AG04450 (cell line): Measurements from ENCODE around the gene RFPL1. TPM values are rescaled to one million over a fixed set of nuclear protein-coding genes. Genes with fewer than 3 reads are reported as not detected.

ENCODE experiments used
- CTCF ChIA-PET: fragments of 300-600, 350-600 bp; formaldehyde crosslinking; extraction: SDS; loops from one replicate; lab custom pipeline; 2022; ENCODE audit warnings: antibody characterized with exemption, inconsistent platforms; lab: Charles Lee
- POLR2A ChIA-PET: fragments of 350-600 bp; formaldehyde crosslinking; extraction: SDS; loops from one replicate; lab custom pipeline; 2021; ENCODE audit warnings: antibody characterized with exemption, inconsistent platforms; lab: Yijun Ruan, JAX
- DNase-seq: peaks from one replicate; pipeline ENCODE4 v3.0.0-alpha.2; 2011; ENCODE audit warnings: low read depth, low spot score
- H3K27ac ChIP-seq: one replicate; pipeline ENCODE4 v1.5.1; 2012; ENCODE audit warnings: low read depth, low read length, control low read depth
- H3K27me3 ChIP-seq: one replicate; pipeline ENCODE4 v1.6.0; 2012; ENCODE audit warnings: low read length; ENCODE audit not compliant: control insufficient read depth, insufficient read depth
- H3K4me3 ChIP-seq: 2 replicates; pipeline ENCODE4 v1.5.1; 2011; ENCODE audit warnings: mild to moderate bottlenecking, low read depth, low read length, control low read depth
- H3K9me3 ChIP-seq: 2 replicates; pipeline ENCODE4 v1.5.1; 2012; ENCODE audit warnings: low read length; ENCODE audit not compliant: control insufficient read depth, insufficient read depth
- polyA plus RNA-seq: library from polyadenylated mRNA; depleted of rRNA; stranded (reverse); fragments of >200 nt; gene quantifications from 2 replicates; pipeline ENCODE4 v1.2.3, GENCODE V29; 2011
- TF ChIP-seq, protein P1 (sequence below): IDR thresholded peaks from 2 replicates; pipeline ENCODE4 v1.5.1; 2011; ENCODE audit warnings: low read depth, low read length, control low read depth, inconsistent platforms

Gene RFPL1
- polyA plus RNA-seq, 1 experiment = not detected

DNA sequence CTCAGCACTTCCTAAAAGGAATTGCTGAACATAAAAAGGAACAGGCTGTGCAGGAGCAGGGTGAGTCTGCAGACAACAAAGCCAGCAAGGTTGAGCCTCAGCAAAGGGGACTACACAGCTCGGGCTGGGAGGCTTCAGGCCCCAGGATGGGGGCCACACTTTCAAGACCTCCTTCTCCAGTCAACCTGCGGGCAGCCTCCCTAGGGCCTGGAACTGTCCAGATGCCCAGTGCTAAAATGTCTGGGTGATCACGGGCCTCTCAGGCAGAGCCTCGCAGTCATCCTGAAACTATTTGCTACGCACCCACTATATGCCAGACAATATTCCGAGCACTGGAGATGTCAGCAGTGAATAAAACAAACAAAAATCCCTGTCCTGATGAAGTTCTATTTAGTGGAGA, 37.7 kb downstream of the RFPL1 start:
- no peak for DNase-seq
- CTCF ChIA-PET = no interaction called here
- TF ChIP-seq, protein P1, sequence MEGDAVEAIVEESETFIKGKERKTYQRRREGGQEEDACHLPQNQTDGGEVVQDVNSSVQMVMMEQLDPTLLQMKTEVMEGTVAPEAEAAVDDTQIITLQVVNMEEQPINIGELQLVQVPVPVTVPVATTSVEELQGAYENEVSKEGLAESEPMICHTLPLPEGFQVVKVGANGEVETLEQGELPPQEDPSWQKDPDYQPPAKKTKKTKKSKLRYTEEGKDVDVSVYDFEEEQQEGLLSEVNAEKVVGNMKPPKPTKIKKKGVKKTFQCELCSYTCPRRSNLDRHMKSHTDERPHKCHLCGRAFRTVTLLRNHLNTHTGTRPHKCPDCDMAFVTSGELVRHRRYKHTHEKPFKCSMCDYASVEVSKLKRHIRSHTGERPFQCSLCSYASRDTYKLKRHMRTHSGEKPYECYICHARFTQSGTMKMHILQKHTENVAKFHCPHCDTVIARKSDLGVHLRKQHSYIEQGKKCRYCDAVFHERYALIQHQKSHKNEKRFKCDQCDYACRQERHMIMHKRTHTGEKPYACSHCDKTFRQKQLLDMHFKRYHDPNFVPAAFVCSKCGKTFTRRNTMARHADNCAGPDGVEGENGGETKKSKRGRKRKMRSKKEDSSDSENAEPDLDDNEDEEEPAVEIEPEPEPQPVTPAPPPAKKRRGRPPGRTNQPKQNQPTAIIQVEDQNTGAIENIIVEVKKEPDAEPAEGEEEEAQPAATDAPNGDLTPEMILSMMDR = no peak
- no peaks in the 10 kb centered on the region; the same call in 1 of the 2 replicates for H3K9me3 ChIP-seq
- no peak overlapping the region for H3K27ac ChIP-seq
- H3K27me3 ChIP-seq = peaks cover 44% of the 10 kb centered on the region
- H3K4me3 ChIP-seq = no peak overlapping the region
- POLR2A ChIA-PET = no interaction called here

DNA sequence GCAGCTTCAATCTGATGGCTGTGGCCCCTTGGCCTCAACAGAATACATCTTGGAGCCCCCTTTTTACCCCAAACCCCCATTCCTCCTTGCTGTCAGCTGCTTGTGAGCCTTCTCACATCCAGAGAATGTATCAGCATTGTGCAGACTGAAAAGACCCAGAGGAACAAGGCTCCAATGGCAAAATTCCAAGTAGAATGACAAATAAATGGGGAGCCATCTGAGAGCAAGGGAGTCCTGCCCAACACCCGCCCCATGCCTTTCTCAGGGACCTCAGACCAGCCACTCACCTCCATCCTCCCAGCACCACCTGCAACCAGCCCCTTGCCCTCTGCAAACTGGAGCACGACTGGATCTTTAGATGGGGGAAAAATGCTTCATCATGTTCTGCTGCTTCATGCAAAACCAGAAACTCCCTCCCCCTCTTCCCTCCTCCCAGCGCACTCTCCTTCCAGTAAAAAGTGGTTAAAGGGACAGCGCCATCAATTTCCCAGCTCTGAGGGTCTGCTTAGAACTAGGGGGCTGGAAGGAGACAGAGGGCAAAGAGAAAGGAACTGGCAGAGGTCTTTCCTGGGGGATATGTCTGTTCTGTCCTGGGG, 39.4 kb downstream of the RFPL1 start:
- H3K4me3 ChIP-seq = no peak overlapping the region
- TF ChIP-seq, protein P1 = no peak
- POLR2A ChIA-PET = no interaction called here
- peaks cover 56% of the 10 kb centered on the region for H3K27me3 ChIP-seq
- no peak overlapping the region for H3K27ac ChIP-seq
- CTCF ChIA-PET = no interaction called here
- DNase-seq = no peak
- no peaks in the 10 kb centered on the region; the same call in 1 of the 2 replicates for H3K9me3 ChIP-seq

DNA sequence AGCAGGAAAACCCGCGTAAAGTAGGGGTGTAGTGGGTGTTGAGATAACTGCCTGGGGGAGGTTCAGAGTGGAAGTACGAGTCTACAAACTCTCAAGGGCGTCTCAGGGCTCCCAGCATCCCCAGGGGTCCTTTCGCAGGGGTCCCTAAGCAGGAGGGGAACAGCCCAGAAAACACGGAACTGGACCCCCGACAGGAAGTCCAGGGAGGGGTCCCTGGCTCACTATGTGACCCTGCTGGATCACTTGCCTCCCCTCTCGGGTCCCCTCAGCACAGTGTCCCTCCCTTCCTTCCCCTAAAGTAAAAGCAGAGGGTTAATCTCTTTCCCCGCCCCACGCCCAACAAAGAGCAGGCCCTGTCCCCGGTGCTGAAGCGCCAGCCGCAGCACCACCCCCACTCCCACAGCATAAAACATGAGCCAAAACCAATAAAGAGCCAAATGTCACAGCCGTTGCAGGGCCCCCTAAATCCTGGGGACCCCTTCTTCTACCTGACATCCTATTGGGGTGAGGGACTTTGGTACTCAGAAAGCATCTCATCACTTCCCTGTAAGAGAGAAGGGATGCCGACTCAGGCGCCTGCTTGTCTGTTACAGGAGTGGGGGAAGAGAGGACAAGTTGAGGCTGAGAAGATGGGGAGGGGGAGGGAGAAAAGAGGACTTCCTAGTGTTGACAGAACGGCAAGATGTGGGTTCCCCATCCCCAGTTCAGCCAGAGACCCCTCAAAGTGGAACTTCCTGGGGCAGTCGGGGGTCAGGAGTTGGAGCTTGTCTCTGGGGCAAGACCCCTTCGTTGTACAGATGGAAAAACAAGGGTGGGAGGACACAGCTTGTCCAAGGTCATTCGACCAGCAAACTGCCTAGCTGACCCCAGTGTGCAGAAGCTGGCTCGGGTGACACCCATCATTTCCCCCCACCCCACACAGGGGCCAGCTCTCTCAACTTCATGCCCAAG, 40.2 kb downstream of the RFPL1 start:
- H3K9me3 ChIP-seq = no peaks in the 10 kb centered on the region; the same call in 1 of the 2 replicates
- H3K27me3 ChIP-seq = peaks cover 52% of the 10 kb centered on the region
- TF ChIP-seq, protein P1 = no peak
- no peak overlapping the region for H3K27ac ChIP-seq
- ChIA-PET CTCF (no interaction called here), POLR2A (no interaction called here)
- no peak for DNase-seq
- no peak overlapping the region for H3K4me3 ChIP-seq

DNA sequence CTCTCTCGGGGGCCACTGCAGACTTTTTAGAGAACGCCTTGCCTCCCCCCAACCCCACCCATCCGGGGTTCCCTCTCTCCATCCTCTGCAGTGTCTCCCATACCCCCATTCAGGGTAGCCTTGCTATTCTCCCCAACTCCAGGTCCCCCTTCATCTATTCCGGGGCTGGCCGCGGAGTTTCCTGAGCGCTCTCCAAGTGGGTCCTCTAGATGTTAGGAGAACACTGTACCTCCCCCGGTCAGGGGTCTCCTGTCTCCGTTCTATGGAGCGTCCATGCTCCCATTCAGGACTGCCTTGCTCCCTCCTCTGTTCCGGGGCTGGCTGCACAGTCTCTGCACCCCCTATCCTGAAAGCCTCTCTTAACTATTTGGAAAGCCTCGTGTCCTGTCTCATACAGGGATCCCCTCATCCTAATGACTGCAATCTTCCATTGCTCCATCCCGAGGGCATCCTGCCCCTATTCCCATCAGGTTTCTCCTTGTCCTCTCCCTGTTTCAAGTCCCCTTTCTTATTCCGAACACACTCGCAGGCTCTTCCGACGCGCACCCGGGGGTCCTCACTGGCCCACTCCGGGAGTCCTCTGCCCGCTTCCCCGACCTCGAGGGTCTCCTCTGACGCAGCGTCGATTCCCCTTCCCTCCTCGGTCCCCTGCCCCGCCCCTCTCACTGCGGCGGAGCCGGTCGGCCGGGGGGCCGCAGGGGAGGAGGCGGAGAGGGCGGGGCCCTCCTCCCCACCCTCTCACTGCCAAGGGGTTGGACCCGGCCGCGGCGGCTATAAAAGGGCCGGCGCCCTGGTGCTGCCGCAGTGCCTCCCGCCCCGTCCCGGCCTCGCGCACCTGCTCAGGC, 41.3 kb downstream of the RFPL1 start, which contains the start of gene NEFH:
NEFH (plus strand) TSS at position 802 of the 845 bp plus-strand sequence. CDS start 45 bp downstream, outside the sequence.
- no peak within 1 kb of the TSS for H3K27ac ChIP-seq
- DNase-seq = no peak
- H3K4me3 ChIP-seq = peak within 1 kb of the TSS; percentile 41
- TF ChIP-seq, protein P1 = no peak
- POLR2A ChIA-PET = no interaction called here
- CTCF ChIA-PET = interaction anchor here (1.0 kb wide), 1 partner anchor 9 kb away, joined by 3 read pairs; no protein-coding TSS in a partner anchor
- H3K27me3 ChIP-seq = peaks cover 52% of the 10 kb centered on the region
- H3K9me3 ChIP-seq = no peaks in the 10 kb centered on the region; the same call in 1 of the 2 replicates
